Right atrium auricular region (tissue), 2 donors: ENCODE data around the gene MAP3K12. TPM values are rescaled to one million over a fixed set of nuclear protein-coding genes. Genes with fewer than 3 reads are reported as not detected.
"Not testable (repeated sequence)": the region's sequence is repeated elsewhere in the genome, so short reads cannot be mapped to it uniquely, and the experiment has no call there.

ENCODE experiments used
- DNase-seq: peaks from one replicate; pipeline ENCODE4 v3.0.0-alpha.2; 2019; ENCODE audit warnings: low spot score
- H3K27ac ChIP-seq, 2 donors: fragments of 200-600 bp; sonication (generic); 1 replicate in 1 of 2; 2 replicates in 1 of 2; pipeline ENCODE4 v1.5.1; 2016 to 2019
- H3K27me3 ChIP-seq, 2 donors: fragments of 200-600 bp; sonication (generic); one replicate each; pipeline versions ENCODE4 v1.5.1 to v1.6.0; 2017 to 2019
- H3K36me3 ChIP-seq: fragments of 200-600 bp; sonication (generic); one replicate; pipeline ENCODE4 v1.5.1; 2016
- H3K4me1 ChIP-seq, 2 donors: fragments of 200-600 bp; sonication (generic); one replicate each; pipeline versions ENCODE4 v1.5.1 to v1.6.0; 2017 to 2019
- H3K4me3 ChIP-seq, 2 donors: fragments of 200-600 bp; sonication (generic); 1 replicate in 1 of 2; 2 replicates in 1 of 2; pipeline ENCODE4 v1.5.1; 2017 to 2019; ENCODE audit warnings: mild to moderate bottlenecking in 1 of 2, moderate library complexity in 1 of 2
- H3K9me3 ChIP-seq, 2 donors: fragments of 200-600 bp; sonication (generic); one replicate each; pipeline ENCODE4 v1.5.1; 2019
- CTCF ChIP-seq, 2 donors: fragments of 200-600 bp; sonication (generic); IDR thresholded peaks; one replicate each; pipeline ENCODE4 v1.5.1; 2019; ENCODE audit warnings: antibody characterized with exemption in 2 of 2
- total RNA-seq, 2 donors: library from RNA; depleted of rRNA; stranded (reverse); fragments of >200 nt; gene quantifications; one replicate each; pipeline ENCODE4 v1.1.0, GENCODE V29; 2016

MAP3K12 gene
- total RNA-seq, 2 donors from 2014 or later = 2.6 to 9.8 TPM

- Histone ChIP-seq H3K4me1 (peaks cover 0 to 22% of the 10 kb centered on the region in 2 donors), H3K9me3 (no peaks in the 10 kb centered on the region), H3K4me3 (no peak overlapping the region), H3K36me3 (peaks cover 54% of the 10 kb centered on the region), H3K27ac (no peak overlapping the region), H3K27me3 (no peaks in the 10 kb centered on the region)
- DNase-seq = no peak
- TF ChIP-seq CTCF (IDR thresholded peaks at IDR 0.05) = no peak
Observed at GRCh38 chr12:53484686-53485575, 14.3 kb downstream of the MAP3K12 start.

- Histone ChIP-seq H3K4me1 (peaks cover 0 to 22% of the 10 kb centered on the region in 2 donors), H3K27ac (no peak overlapping the region), H3K27me3 (no peaks in the 10 kb centered on the region), H3K9me3 (no peaks in the 10 kb centered on the region), H3K4me3 (no peak overlapping the region), H3K36me3 (peaks cover 63% of the 10 kb centered on the region)
- TF ChIP-seq CTCF (IDR thresholded peaks at IDR 0.05) = no peak
- DNase-seq = no peak
Observed at GRCh38 chr12:53483979-53484377, 15.3 kb downstream of the MAP3K12 start.

GRCh38 chr12:53483225-53483978 lies 15.9 kb downstream of the MAP3K12 start:
- Histone ChIP-seq H3K36me3 (peaks cover 69% of the 10 kb centered on the region), H3K4me1 (peaks cover 0 to 23% of the 10 kb centered on the region in 2 donors), H3K27ac (no peak overlapping the region), H3K9me3 (no peaks in the 10 kb centered on the region), H3K27me3 (no peaks in the 10 kb centered on the region), H3K4me3 (no peak overlapping the region)
- DNase-seq = no peak
- no peak for TF ChIP-seq CTCF (IDR thresholded peaks at IDR 0.05)

- H3K27me3 ChIP-seq = no peaks in the 10 kb centered on the region
- DNase-seq = no peak
- H3K9me3 ChIP-seq = no peaks in the 10 kb centered on the region
- TF ChIP-seq CTCF (IDR thresholded peaks at IDR 0.05) = no peak
- H3K27ac ChIP-seq = peak overlapping the region in 1 of 2 donors; percentile 22
- peaks cover 71% of the 10 kb centered on the region for H3K36me3 ChIP-seq
- H3K4me3 ChIP-seq = no peak overlapping the region
- peaks cover 0 to 30% of the 10 kb centered on the region in 2 donors for H3K4me1 ChIP-seq
Observed at GRCh38 chr12:53482626-53483168, 16.6 kb downstream of the MAP3K12 start.

- no peak for TF ChIP-seq CTCF (IDR thresholded peaks at IDR 0.05)
- DNase-seq = no peak
- no peak overlapping the region for H3K27ac ChIP-seq
- peaks cover 0 to 32% of the 10 kb centered on the region in 2 donors for H3K4me1 ChIP-seq
- no peaks in the 10 kb centered on the region for H3K9me3 ChIP-seq
- H3K36me3 ChIP-seq = peaks cover 78% of the 10 kb centered on the region
- H3K4me3 ChIP-seq = no peak overlapping the region
- no peaks in the 10 kb centered on the region for H3K27me3 ChIP-seq
Observed at GRCh38 chr12:53481939-53482586, 17.2 kb downstream of the MAP3K12 start.

GRCh38 chr12:53481458-53481857 lies 17.8 kb downstream of the MAP3K12 start:
- Histone ChIP-seq H3K36me3 (peaks cover 84% of the 10 kb centered on the region), H3K4me1 (peaks cover 0 to 38% of the 10 kb centered on the region in 2 donors)
- not testable (repeated sequence) for H3K4me3 ChIP-seq, H3K9me3 ChIP-seq, H3K27ac ChIP-seq, DNase-seq, H3K27me3 ChIP-seq
